Endodermal cell (in vitro differentiated cells): ENCODE results near the gene DPP6. TPM values are rescaled to one million over a fixed set of nuclear protein-coding genes. Genes with fewer than 3 reads are reported as not detected.

Source experiments
- DNase-seq: peaks from one replicate; pipeline ENCODE4 v3.0.0-alpha.2; 2017
- H3K27ac ChIP-seq: 2 replicates; pipeline ENCODE4 v1.5.1; 2013; ENCODE audit warnings: mild to moderate bottlenecking, low read depth, low read length, moderate library complexity
- H3K27me3 ChIP-seq: 2 replicates; pipeline ENCODE4 v1.6.1; 2013; ENCODE audit warnings: mild to moderate bottlenecking, low read length, moderate library complexity; ENCODE audit not compliant: insufficient read depth, control insufficient read depth, poor library complexity, severe bottlenecking
- H3K36me3 ChIP-seq: 2 replicates; pipeline ENCODE4 v1.7.0; 2013; ENCODE audit warnings: mild to moderate bottlenecking, low read length, moderate library complexity; ENCODE audit not compliant: control insufficient read depth, insufficient read depth
- H3K4me1 ChIP-seq: one replicate; pipeline ENCODE4 v1.7.0; 2013; ENCODE audit warnings: low read length; ENCODE audit not compliant: control insufficient read depth, insufficient read depth
- H3K4me3 ChIP-seq: 2 replicates; pipeline ENCODE4 v1.5.1; 2013; ENCODE audit warnings: mild to moderate bottlenecking, low read length, moderate library complexity
- H3K9ac ChIP-seq: 2 replicates; pipeline ENCODE4 v1.6.1; 2013; ENCODE audit warnings: mild to moderate bottlenecking, low read length, moderate library complexity; ENCODE audit not compliant: poor library complexity, severe bottlenecking; ENCODE audit errors: extremely low read depth
- H3K9me3 ChIP-seq: 2 replicates; pipeline ENCODE4 v1.6.1; 2013; ENCODE audit warnings: mild to moderate bottlenecking, low read length, moderate library complexity; ENCODE audit not compliant: control insufficient read depth
- H3K27ac Mint-ChIP-seq: 2 replicates; pipeline ENCODE4 v1.8.0; 2020; ENCODE audit warnings: mixed read lengths
- H3K27me3 Mint-ChIP-seq: 2 replicates; pipeline ENCODE4 v1.8.0; 2021; ENCODE audit warnings: mild to moderate bottlenecking, mixed read lengths; ENCODE audit not compliant: insufficient read depth
- H3K36me3 Mint-ChIP-seq: 2 replicates; pipeline ENCODE4 v1.8.0; 2020; ENCODE audit warnings: low read depth, mixed read lengths
- H3K4me1 Mint-ChIP-seq: 2 replicates; pipeline ENCODE4 v1.8.0; 2020; ENCODE audit warnings: mixed read lengths
- H3K4me3 Mint-ChIP-seq: 2 replicates; pipeline ENCODE4 v1.8.0; 2020; ENCODE audit warnings: mild to moderate bottlenecking, moderate library complexity, mixed read lengths
- H3K9me3 Mint-ChIP-seq: 2 replicates; pipeline ENCODE4 v1.8.0; 2020; ENCODE audit warnings: mild to moderate bottlenecking, mixed read lengths
- CTCF ChIP-seq: fragments of 200-600 bp; sonication (generic); conservative IDR thresholded peaks from 2 replicates; pipeline ENCODE4 v1.5.0; 2021; ENCODE audit warnings: antibody characterized with exemption, mild to moderate bottlenecking
- WGBS, 2 experiments: methylation state at CpG; one replicate each; pipeline versions ENCODE4 v1.1.5 to v1.1.7; 2013; ENCODE audit warnings: missing lambda C conversion rate in 2 of 2, mixed read lengths in 1 of 2; ENCODE audit not compliant: insufficient coverage in 1 of 2, insufficient read length in 1 of 2; 5-methylcytosine and 5-hydroxymethylcytosine counted together
- total RNA-seq, 2 donors: library from RNA; stranded (reverse); fragmentation: NEBNext Ultra II Directional in 1 of 2; extraction: Animal tissue kit (Norgen Biotek cat#: 25700) in 1 of 2; gene quantifications; 2 replicates in 1 of 2; 3 replicates in 1 of 2; pipeline ENCODE4 v1.2.1, GENCODE V29; 2021

DPP6 gene
- total RNA-seq, 2 donors from 2014 or later = 1.7 to 3.0 TPM

- Histone ChIP-seq H3K36me3 (no peaks in the 10 kb centered on the region), H3K9me3 (no peaks in the 10 kb centered on the region), H3K4me3 (no peak overlapping the region), H3K4me1 (no peaks in the 10 kb centered on the region), H3K27ac (no peak overlapping the region), H3K9ac (no peak overlapping the region), H3K27me3 (no peaks in the 10 kb centered on the region)
- Mint-ChIP-seq H3K9me3 (no peaks in the 10 kb centered on the region), H3K4me3 (no peak overlapping the region), H3K27me3 (no peaks in the 10 kb centered on the region), H3K27ac (no peak overlapping the region), H3K4me1 (no peaks in the 10 kb centered on the region), H3K36me3 (no peaks in the 10 kb centered on the region)
- no peak for TF ChIP-seq CTCF
- no peak for DNase-seq
- WGBS, 2 experiments = 81 to 88% methylated on average over 4 to 7 of the region's 7 CpGs
Measured at GRCh38 chr7:154613811-154614210, 561.6 kb downstream of the DPP6 start.

- whole genome bisulfite sequencing, 2 experiments = 95 to 100% methylated on average over 4 to 9 of the region's 9 CpGs
- no peak for TF ChIP-seq CTCF
- no peaks in the 10 kb centered on the region for H3K36me3 Mint-ChIP-seq
- Histone ChIP-seq H3K9ac (no peak overlapping the region), H3K36me3 (no peaks in the 10 kb centered on the region), H3K4me1 (no peaks in the 10 kb centered on the region), H3K27me3 (no peaks in the 10 kb centered on the region), H3K27ac (no peak overlapping the region), H3K4me3 (no peak overlapping the region), H3K9me3 (no peaks in the 10 kb centered on the region)
- no peaks in the 10 kb centered on the region for H3K4me1 Mint-ChIP-seq
- no peaks in the 10 kb centered on the region for H3K27me3 Mint-ChIP-seq
- H3K9me3 Mint-ChIP-seq = no peaks in the 10 kb centered on the region
- DNase-seq = no peak
- no peak overlapping the region for H3K27ac Mint-ChIP-seq
- H3K4me3 Mint-ChIP-seq = no peak overlapping the region
Measured at GRCh38 chr7:154620141-154620755, 568.0 kb downstream of the DPP6 start.

GRCh38 chr7:154623399-154623798 is 571.2 kb downstream of the DPP6 start:
- H3K27ac Mint-ChIP-seq = no peak overlapping the region

More at GRCh38 chr7:154623399-154623798, 571.2 kb downstream of the DPP6 start:
- Histone ChIP-seq H3K9me3 (no peaks in the 10 kb centered on the region), H3K9ac (no peak overlapping the region), H3K27me3 (no peaks in the 10 kb centered on the region), H3K36me3 (no peaks in the 10 kb centered on the region), H3K27ac (no peak overlapping the region), H3K4me3 (no peak overlapping the region), H3K4me1 (no peaks in the 10 kb centered on the region)
- Mint-ChIP-seq H3K27me3 (no peaks in the 10 kb centered on the region), H3K4me1 (no peaks in the 10 kb centered on the region), H3K9me3 (no peaks in the 10 kb centered on the region), H3K36me3 (no peaks in the 10 kb centered on the region), H3K4me3 (no peak overlapping the region)
- WGBS, 2 experiments = 96% methylated on average over 11 to 22 of the region's 22 CpGs
- DNase-seq = no peak
- no peak for TF ChIP-seq CTCF
